ENCODE results near the gene FBXL16. TPM values are rescaled to one million over a fixed set of nuclear protein-coding genes. Genes with fewer than 3 reads are reported as not detected.

The FBXL16 gene
- total RNA-seq, 4 donors from 2014 or later: 13.7 to 23.1 (median 17.9) TPM

DNA sequence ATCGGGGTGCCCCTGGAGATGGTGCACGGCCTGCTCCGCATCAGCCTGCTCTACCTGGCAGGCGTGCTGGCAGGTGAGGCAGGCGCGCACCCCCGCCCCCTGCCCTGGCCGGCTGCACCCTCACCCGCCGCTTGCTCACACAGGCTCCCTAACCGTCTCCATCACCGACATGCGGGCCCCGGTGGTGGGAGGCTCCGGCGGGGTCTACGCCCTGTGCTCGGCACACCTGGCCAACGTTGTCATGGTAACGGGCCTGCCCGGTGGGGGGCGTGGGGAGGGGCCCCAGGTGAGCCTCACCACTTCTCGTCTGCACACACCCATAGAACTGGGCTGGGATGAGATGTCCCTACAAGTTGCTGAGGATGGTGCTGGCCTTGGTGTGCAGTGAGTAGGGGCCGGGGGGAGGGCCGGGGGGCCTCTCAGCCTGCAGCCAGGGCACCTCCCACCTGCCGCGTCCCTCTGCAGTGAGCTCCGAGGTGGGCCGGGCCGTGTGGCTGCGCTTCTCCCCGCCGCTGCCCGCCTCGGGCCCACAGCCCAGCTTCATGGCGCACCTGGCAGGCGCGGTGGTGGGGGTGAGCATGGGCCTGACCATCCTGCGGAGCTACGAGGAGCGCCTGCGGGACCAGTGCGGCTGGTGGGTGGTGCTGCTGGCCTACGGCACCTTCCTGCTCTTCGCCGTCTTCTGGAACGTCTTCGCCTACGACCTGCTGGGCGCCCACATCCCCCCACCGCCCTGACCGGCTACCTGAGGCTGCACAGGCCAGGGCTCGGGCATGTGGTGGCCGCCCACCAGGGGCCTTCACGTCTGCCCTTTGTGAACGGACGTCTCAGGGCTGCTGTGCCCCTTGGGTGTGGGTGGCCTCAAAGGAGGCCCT is 28.0 kb downstream of the FBXL16 start:
- no peak for DNase-seq (ENCODE audit: low spot score in 2 of 2)
- Histone ChIP-seq H3K27ac (no peak overlapping the region), H3K27me3 (peaks cover 4% of the 10 kb centered on the region), H3K4me3 (peak overlapping the region; percentile 5), H3K9me3 (no peaks in the 10 kb centered on the region), H3K36me3 (peaks cover 24% of the 10 kb centered on the region), H3K4me1 (peaks cover 72% of the 10 kb centered on the region)
- no peak for TF ChIP-seq POLR2A (IDR thresholded peaks at IDR 0.05)
- TF ChIP-seq CTCF (IDR thresholded peaks at IDR 0.05): no peak
- no peak for TF ChIP-seq EP300 (IDR thresholded peaks at IDR 0.05)
- no peak for TF ChIP-seq POLR2AphosphoS5 (IDR thresholded peaks at IDR 0.05)
- WGBS: 77% methylated on average over 8 of the region's 57 CpGs

- TF ChIP-seq EP300 (IDR thresholded peaks at IDR 0.05) (no peak), POLR2AphosphoS5 (IDR thresholded peaks at IDR 0.05) (peak in 2 of 3 donors; percentile 15 to 61), CTCF (IDR thresholded peaks at IDR 0.05) (no peak), POLR2A (IDR thresholded peaks at IDR 0.05) (no peak)
- H3K4me1 ChIP-seq: peaks cover 67% of the 10 kb centered on the region
- no peak overlapping the region for H3K27ac ChIP-seq
- WGBS: no CpG with 5 or more reads among the region's 23 CpGs
- peaks cover 24% of the 10 kb centered on the region for H3K36me3 ChIP-seq
- H3K27me3 ChIP-seq: peaks cover 4% of the 10 kb centered on the region
- no peaks in the 10 kb centered on the region for H3K9me3 ChIP-seq
- no peak overlapping the region for H3K4me3 ChIP-seq
- no peak for DNase-seq (ENCODE audit: low spot score in 2 of 2)
These were observed 28.7 kb downstream of the FBXL16 start for GRCh38 chr16:676913-677312.

GRCh38 chr16:676565-676902 is 29.1 kb downstream of the FBXL16 start:
- peaks cover 63% of the 10 kb centered on the region for H3K4me1 ChIP-seq
- H3K4me3 ChIP-seq: no peak overlapping the region
- H3K27me3 ChIP-seq: peaks cover 4% of the 10 kb centered on the region
- no peaks in the 10 kb centered on the region for H3K9me3 ChIP-seq
- no peak for DNase-seq (ENCODE audit: low spot score in 2 of 2)
- 79% methylated on average over 9 of the region's 21 CpGs for WGBS
- H3K36me3 ChIP-seq: peaks cover 24% of the 10 kb centered on the region
- no peak overlapping the region for H3K27ac ChIP-seq
- TF ChIP-seq EP300 (IDR thresholded peaks at IDR 0.05): no peak
- no peak for TF ChIP-seq POLR2AphosphoS5 (IDR thresholded peaks at IDR 0.05)
- TF ChIP-seq CTCF (IDR thresholded peaks at IDR 0.05): no peak
- no peak for TF ChIP-seq POLR2A (IDR thresholded peaks at IDR 0.05)

GRCh38 chr16:675884-676564 is 29.6 kb downstream of the FBXL16 start:
- H3K4me1 ChIP-seq: peaks cover 58% of the 10 kb centered on the region
- H3K9me3 ChIP-seq: no peaks in the 10 kb centered on the region
- peak overlapping the region; percentile 38 for H3K4me3 ChIP-seq
- DNase-seq (ENCODE audit: low spot score in 2 of 2): no peak
- H3K27ac ChIP-seq: no peak overlapping the region
- TF ChIP-seq POLR2A (IDR thresholded peaks at IDR 0.05) (no peak), EP300 (IDR thresholded peaks at IDR 0.05) (no peak), CTCF (IDR thresholded peaks at IDR 0.05) (no peak), POLR2AphosphoS5 (IDR thresholded peaks at IDR 0.05) (no peak)
- WGBS: 7% methylated on average over 14 of the region's 25 CpGs
- peaks cover 4% of the 10 kb centered on the region for H3K27me3 ChIP-seq
- H3K36me3 ChIP-seq: peaks cover 29% of the 10 kb centered on the region

Measured in suprapubic skin (tissue), 4 donors.